ENCODE data around the gene NCOA7.

- TF ChIP-seq EP300 (IDR thresholded peaks at IDR 0.05) (no peak), POLR2AphosphoS5 (IDR thresholded peaks at IDR 0.05) (no peak)
Observed at GRCh38 chr6:125954735-125955339, 164.1 kb downstream of the NCOA7 start.

All from stomach (tissue), 4 donors.